COLO829 (cell line): ENCODE data around the gene S100A7.
"Not testable (repeated sequence)": the region's sequence is repeated elsewhere in the genome, so short reads cannot be mapped to it uniquely, and the experiment has no call there.

ENCODE experiments used
- DNase-seq: peaks from one replicate; pipeline ENCODE4 v3.0.0; 2012; ENCODE audit warnings: low spot score

S100A7 gene

DNA sequence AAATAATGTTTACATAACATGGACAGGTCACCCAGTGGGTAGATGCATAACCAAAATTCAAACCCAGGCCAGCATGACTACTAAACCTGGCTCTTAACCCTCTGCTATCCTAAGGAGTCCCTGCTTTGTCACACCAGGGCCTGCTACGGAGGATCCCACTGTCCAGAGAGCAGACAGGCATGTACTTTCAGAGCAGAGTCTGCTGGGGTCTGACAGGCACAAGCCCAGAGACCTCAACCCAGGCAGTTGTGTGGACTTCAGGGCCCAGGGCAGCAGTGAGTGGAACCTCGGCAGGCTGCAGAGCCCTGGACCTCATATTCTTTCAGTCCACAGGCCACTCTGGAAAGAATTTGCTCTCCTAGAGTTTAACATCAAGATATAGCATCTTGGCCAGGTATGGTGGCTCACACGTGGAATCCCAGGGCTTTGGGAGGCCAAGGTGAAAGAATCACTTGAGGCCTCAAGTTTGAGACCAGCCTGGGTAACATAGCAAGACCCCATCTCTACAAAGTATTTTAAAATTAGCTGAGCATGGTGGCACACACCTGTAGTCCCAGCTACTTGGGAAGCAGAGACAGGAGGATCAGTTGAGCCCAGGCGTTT, 16.1 kb upstream of the S100A7 start:
- DNase-seq: no peak

DNA sequence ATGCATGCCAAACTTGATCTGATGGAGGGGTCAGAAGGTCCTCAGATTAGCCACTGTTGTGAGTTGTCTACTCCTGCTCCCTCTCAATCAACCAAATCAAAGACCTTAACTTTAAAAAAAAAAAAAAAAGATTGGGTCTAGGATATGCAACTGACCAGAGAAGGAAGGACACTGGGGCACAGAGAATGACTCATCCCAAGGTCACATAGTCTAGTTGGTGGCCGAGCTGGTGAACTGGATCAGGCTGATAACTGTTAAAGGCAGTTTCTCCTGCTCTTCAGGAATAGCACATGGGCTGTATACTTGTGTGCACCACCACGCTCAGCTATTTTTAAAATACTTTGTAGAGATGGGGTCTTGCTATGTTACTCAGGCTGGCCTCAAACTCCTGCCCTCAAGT, 14.8 kb upstream of the S100A7 start:
- no peak for DNase-seq

DNA sequence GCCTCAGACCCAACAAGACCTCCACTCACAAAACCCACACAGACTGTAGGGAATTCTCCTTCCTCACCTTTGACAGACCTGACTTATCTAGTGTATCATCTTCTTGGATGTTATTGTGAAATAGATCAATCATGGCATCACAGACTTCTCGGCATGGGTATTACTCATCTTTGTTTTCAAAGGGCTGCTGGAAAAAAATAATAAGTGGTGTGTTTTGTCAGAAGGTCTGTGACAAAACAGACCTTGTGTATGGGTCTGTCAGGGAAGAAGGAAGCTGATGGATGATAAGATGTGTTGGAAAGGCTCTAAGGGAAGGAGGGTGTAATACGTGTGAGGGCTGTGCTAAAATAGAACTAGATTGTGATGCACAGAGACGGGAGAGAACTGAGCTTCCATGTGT, 13.9 kb upstream of the S100A7 start:
- DNase-seq: peak; percentile 86

DNA sequence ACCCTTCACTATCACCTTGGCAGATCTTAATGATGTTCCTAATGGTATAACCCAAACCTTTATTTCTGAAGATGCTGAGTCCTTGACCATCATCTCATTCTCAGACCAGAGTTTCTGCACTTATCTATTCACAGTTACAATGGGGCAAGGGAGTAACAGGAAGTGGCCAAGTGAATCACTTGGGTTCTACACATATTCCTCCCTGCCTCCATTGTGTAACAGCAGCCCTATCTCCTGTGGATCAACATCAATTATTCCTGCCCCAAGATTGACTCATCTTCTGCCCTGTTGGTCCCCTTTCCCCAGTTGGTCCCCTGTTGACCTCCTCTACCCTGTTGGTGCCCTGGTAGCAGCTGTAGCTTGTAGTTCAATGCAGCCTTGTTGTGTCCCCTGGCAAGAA, 10.3 kb upstream of the S100A7 start:
- no peak for DNase-seq

DNA sequence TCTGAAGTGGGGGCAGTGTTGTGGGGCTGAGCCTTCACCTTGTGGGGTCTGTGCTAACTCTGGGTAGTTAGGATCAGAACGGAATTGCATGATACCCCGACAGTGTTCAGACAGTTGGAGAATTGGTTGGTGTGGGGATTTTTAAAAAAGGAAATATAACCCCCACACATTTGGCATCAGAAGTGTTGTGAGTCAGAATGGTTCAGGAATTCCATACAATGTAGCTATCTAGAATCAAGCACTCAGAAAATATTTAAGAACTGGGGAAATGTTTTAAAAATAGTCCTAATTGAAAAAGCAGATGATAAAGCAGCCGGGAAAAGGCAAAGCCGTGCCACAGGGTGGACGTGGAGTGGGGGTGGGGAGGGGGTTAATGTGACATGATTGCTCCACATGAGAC, 6.5 kb upstream of the S100A7 start:
- no peak for DNase-seq

DNA sequence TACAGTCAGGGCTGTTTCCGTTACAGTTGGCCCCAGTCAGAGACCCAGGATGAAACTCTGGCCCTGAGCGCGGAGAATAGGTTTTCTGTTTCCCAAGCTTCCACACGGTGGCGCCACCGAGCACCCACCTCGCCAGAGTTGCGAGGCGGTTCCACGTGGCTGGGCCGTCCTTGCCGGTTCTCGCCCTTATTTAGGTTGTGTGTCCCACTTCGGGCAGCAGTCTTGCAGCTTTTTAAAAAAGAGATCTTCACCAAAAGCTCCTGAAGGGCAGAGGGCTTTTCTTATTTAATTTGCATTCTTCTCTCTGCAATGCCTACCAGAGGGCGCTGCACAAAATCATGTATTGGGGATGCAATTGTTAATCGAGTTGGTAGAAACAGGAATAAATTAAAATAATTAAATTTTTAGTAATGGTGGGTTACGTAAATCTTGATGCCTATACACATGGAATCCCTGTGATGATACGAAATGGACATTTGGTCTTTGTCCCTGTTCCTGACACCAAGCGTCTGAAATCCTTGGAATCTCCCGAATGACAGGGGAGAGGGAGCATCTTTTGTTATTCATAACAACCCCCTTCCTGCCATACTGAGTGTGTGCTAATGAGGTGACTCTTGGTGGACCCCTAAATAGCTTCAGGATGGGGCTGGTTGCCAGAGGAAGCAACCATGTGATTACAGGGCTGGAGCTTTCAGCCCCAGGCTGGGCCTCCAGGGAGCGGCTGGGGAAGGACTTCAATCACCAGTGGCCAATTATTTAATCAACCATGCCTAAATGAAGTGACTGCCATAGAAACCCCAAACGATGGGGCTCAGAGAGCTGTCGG, 5.6 kb upstream of the S100A7 start:
- peak; percentile 77 for DNase-seq

DNA sequence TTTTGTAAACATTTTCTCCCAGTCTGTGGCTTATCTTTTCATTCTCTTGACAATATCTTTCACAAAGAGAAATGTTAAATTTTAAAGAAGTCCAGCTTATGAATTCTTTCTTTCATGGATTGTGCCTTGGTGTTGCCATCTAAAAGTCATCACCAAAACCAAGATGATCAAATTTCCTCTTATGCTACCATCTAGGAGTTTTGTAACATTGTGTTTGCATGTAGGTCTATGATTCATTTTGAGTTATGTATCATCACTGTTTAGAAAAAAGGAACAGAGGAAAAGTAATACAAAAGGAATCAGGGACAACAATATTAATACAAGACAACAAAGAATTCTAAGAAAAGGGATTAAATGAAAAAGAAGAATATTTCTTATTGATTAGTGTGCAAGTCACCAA, 2.3 kb upstream of the S100A7 start:
- not testable (repeated sequence) for DNase-seq

DNA sequence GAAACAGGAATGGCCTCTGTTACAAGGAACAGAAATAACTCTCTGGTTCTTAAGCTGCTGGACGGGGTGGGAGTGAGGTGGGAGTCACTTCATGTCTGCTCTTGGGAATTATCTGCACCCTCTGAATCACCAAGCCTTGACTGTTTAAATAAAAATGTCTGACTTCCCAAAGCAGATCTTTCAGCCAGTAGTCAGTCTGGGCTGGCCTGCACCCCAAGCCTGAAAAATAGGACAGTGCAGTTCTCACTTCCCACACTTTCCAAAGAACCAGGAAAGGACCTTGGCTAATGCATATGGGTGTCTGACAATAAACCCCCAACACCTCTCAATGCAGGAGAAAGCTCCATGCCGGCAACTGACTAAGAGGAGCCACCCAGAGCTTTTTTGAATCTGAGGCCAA, 796 bp downstream of the S100A7 start:
- DNase-seq: no peak

DNA sequence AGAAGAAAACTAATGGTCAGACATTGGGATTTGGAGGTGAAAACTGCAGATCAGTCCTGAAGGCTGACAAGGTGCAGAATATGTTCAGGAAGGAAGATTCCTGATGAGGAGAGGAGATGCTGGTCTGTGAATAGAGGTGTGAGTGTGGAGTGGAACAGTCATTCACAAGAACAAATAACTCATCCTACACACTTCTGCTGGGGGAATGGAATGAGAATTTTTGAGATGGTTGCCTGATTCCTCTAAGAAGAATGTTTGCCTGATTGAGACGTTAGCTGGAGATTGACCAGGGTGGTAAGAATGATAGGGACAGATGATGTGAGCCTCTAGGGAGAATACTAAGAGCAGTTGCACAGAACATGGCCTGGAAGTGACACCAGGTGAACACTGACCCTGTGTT, 4.1 kb downstream of the S100A7 start:
- DNase-seq: no peak

DNA sequence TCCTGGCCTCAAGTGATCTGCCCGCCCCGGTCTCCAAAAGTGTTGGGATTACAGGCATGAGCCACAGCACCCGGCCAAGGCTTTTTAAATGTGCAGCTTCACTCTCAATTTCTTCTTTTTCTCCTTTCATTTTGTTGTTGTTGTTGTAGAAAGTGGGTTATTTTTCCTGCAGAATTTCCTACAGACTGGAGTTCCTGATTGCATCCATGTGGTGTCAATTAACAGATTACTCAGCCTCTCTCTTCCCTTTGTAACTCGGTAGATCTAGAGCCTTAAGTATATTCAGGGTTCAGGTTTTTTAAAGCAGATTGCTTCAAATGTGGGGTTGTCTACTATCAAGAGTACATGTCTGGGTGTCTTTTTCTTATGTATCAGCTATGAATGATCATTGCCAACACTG, 11.6 kb downstream of the S100A7 start:
- not testable (repeated sequence) for DNase-seq

DNA sequence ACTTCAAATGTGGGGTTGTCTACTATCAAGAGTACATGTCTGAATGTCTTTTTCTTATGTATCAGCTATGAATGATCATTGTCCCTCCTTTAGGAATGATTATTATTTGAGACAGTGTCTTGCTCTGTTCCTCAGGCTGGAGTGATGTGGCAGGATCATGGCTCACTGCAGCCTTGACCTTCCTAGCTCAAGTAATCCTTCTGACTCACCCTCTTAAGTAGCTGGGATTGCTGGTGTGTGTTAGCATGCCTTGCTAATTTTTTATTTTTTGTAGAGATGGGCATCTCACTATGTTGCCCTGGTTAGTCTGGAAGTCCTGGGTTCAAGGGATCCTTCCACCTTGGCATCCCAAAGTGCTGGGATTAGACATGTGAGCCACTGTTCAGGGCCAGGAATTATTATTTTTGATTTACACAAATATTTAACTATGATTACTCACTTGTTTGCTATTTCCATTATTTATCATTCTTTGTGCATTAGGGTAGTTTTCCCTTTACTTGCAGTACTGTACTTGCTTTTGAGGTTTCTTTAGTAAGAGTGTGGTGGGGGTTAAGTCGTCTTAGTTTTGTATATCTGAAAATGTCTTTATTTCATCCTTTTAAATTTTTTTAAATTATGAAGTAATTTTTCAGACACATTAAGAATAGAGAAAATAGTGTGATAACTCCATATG, 12.8 kb downstream of the S100A7 start:
- DNase-seq: no peak

DNA sequence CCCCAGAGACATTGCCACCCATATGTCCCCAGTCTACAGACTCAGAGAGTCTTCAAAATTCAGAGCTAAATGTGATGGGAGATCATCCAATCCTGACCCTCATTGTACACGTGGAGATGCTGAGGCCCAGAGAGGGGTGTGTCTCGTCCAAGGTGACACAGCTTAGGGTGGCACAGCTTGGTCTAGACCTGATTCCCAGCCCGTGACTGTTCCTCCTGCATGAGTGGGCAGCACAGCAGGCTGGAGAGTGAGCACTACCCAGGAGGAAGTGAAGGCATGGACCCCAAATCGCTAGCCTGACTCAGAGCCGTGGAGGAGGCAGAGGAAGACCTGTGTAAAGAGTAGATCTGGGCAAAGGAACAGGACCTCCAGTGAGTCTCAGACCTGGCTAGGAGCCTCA, 16.4 kb downstream of the S100A7 start:
- DNase-seq: no peak

DNA sequence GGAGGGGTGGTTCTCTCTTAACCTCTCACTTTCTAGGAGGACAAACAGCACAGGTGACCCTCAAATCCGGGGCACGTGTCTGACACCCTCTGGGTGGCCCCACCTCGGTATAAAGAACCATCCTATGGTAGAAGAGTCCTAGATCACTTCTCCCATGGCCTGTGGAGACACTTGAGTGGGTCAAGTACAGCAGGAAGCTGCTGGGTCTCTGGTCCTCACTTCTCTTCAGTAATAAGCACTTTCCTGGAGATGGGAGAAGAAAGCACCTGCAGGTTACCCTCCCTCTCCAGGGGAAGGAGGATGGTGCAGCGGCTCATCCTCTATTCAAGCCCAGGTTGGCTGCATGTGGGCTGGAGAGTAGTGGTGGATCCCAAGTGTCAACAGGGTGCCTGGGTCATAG, 17.0 kb downstream of the S100A7 start:
- no peak for DNase-seq

DNA sequence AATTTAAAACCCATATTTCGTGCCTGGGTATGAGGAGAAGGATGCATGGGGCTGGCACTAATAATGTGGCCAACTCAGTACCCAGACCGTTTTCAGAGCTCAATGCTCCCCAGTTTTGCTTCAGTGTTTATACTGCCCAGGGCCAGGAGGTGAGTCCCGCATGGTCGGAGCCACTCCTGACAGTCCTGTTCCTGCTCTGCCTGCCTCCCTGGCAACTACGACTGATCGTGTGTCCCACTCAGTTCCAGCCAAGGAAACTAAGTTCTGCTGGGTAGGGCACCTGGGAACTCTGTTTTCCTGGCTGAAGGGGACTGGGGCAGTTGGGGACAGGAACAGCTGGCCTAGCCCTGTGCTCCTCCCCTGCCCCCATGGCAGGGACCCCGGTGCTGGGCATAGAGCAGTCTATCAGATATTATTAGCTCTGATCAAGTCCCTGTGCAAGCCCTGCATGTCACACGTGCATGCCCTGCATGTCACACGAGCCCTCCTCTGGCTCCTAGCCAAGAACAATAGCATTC, 19.2 kb downstream of the S100A7 start:
- DNase-seq: no peak

DNA sequence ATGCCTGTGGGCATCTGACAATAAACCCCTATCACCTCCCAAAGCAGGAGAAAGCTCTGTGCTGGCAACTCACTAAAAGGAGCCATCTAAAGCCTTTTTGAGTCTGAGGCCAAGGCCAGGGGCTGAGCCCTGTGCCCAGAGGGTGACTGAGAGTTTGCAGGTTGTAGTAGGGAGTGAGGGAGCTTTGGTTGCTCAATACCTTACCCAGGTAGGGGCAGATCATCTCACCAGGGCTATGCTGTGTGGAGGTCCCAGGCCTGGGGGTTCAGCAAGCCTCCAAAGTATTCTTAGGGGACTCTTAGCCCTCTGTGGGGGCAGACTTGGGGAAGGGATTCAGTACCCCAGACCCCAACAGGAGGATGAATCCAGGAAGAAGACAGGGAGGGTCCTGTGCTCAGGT, 21.2 kb downstream of the S100A7 start:
- DNase-seq: no peak

DNA sequence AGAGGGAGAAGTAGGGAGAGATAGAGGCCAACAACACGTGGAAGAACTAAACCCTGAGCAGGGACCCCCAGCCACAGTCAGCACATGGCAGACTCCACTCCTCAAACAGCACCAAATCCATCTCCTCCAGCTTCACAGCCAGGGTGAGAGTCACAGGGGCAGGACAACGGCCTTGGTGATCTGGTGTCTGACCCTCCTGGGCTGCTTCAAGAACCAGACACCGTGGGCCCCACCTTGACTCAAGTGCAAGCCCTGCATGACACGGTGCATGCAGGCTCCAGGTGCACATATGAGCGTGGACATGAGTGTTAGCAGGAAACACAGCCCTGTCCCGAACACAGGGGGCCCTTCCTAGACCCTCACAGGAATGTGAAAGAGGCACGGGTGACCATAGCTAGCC, 21.9 kb downstream of the S100A7 start:
- no peak for DNase-seq

DNA sequence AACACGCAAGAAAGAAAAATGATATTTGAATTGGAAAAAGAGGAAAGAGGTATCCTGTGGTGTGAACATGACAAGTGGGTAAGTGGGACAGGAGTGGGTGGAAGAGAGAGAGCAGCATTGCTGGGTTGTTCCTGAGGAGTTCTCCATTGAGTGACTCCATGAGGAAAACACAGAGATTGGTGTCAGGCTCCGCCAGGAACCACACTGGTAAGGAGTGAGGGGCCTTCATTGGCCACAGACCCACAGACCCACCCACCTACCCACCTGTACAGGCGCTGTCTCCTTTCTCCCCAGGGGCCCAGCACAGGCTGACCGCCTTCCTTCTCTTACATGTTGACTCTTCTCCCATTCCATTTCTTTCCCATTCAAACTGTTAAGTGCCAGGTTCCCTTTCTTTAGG, 23.2 kb downstream of the S100A7 start:
- no peak for DNase-seq

DNA sequence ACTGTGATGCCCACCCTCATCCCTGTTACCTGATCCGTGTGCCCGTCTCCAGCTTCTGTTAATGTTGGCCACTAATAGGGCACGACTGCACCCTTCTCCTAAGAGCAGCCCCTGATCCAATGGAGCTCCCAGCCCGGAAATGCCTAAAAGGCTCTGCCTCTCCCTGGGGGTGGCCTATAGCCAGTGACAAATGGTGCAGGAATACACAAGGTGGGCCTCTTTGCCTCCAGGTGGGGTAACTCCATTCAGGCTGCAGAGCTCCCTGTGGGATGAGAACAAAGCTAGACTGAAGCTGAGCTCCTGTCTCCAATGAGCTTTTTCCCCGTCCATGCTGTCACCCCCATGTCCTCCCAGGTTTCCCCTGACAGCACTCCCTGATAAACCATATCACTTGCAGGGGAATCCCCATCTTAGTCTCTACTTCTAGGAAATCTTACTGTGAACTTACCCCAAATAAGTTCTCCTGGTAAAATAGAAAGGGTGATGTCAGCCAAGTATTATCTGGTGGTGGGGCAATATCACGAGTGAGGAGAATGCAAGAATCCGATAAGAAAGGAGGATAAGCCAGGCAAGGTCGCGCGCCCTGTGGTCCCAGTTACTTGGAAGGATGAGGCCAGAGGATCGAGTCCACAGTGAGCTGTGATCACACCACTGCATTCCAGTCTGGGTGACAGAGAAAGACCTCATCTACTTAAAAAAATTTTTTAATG, 25.6 kb downstream of the S100A7 start:
- DNase-seq: no peak

DNA sequence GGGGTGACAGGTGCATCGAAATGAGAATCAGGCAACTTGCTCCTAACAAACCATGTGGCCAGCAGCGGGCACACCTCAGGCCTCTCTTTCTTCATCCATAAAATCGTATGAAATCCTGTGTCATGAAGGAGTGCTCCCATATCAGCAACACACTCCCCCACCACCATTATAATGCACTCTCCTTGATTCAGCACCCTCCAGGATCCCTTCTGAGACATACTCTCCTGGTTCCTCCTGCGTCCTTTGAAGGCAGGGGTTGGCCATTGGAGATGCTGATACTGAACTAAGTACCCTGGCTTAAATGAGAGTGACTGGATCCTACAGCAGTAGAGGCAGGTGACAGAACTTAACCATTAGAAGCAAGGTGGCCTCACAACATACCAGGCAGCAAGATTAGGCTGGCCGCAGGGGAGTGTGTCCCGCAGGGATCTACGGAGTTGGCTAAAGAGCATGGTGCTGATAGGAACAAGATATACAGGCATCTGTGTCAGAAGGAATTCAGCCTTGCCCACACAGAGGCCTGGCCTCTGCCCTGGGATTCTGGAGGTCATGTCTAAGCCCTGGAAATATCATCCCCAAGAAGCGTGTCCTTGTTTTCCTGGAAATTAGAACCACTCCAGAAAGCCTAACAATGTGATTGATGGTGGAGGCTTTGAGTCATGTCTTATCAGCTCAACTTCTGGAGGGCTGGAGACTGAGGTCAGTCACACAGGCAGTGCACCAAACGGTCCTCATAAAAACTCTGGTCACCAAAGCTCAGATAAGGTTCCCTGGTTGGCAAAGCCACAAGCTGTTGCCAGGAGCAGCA, 27.4 kb downstream of the S100A7 start:
- no peak for DNase-seq

DNA sequence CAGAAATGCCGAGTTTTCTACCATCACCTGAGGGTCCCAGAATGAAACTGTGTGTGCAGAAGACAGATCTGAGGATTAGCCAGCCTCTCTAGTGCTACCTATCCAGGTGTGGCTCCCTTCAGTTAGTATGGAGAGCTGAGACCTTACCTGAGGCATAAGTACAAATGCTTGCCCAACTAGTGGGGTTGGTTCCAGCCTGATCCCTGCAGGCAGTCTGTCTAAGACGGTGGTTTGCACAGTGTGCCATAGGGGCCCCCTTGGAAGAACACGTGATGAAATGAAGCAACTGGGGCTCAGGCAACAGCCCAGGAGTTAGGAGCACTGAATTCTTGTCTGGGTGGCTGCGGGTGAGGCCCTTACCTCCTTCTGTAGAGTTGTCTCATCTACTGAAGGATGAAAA, 28.5 kb downstream of the S100A7 start:
- DNase-seq: no peak

DNA sequence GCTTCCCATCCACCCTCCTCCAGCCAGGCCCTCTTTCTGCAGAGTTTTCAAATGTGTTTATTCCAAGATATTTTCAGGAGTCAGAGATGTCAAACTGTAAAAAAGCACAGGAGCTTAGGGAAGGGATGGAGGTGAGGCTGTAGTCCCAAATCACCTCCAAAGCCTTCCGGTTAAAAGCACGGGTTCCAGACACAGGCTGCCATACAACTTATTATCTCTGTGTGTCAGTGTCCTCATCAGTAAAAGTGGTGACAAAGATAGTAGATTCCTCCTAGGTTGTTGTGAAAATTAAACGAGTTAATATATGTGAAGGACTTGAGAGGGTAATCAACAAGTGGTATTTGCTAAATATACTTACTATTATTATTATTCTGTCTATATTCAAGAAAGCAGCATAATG, 29.0 kb downstream of the S100A7 start:
- no peak for DNase-seq

DNA sequence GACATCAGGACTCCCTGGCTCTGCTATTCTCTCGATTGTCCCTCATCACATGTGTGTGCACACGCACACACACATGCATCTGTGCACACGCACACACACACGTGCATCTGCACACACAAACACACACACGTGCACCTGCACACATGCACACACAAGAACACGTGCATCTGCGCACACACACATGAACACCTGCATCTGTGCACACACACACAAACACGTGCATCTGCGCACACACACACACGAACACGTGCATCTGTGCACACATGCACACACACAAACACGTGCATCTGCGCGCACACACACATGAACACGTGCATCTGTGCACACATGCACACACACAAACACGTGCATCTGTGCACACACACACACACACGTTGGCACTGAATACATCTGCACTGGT, 29.4 kb downstream of the S100A7 start:
- no peak for DNase-seq
